NCI-H2196 treated with DMSO at 0.1 percent for 48 hours (cell line): ENCODE measurements around the gene SYNPO.

Experiments used
- DNase-seq: peaks from one replicate; lab custom pipeline; 2025; ENCODE audit not compliant: unreplicated experiment; lab: John Stamatoyannopoulos, UW

Gene SYNPO

GRCh38 chr5:150655221-150655620 is 14.8 kb downstream of the SYNPO start:
- DNase-seq, result no peak

- DNase-seq, result peak; percentile 54
Observed at GRCh38 chr5:150656191-150657132, 16.0 kb downstream of the SYNPO start.

GRCh38 chr5:150658121-150658520 is 17.7 kb downstream of the SYNPO start:
- no peak for DNase-seq

- no peak for DNase-seq
Observed at GRCh38 chr5:150658699-150659265, 18.3 kb downstream of the SYNPO start.

- DNase-seq, result no peak
Observed at GRCh38 chr5:150659360-150660107, 19.1 kb downstream of the SYNPO start.

- DNase-seq, result no peak
Observed at GRCh38 chr5:150660108-150660831, 19.8 kb downstream of the SYNPO start.

- no peak for DNase-seq
Observed at GRCh38 chr5:150661086-150661485, 20.6 kb downstream of the SYNPO start, which contains the start of gene MYOZ3. Gene MYOZ3, plus strand, starts transcription at chr5:150661251. Its CDS starts 1,691 bp downstream, at chr5:150662942.

GRCh38 chr5:150661821-150662596 is 21.5 kb downstream of the SYNPO start:
- DNase-seq, result no peak

GRCh38 chr5:150662731-150663516 is 22.5 kb downstream of the SYNPO start:
- no peak for DNase-seq

GRCh38 chr5:150663936-150664335 is 23.5 kb downstream of the SYNPO start:
- no peak for DNase-seq

GRCh38 chr5:150665044-150665443 is 24.6 kb downstream of the SYNPO start:
- no peak for DNase-seq

GRCh38 chr5:150670275-150670947 is 30.0 kb downstream of the SYNPO start:
- no peak for DNase-seq

GRCh38 chr5:150670948-150671310 is 30.5 kb downstream of the SYNPO start:
- no peak for DNase-seq

- DNase-seq, result no peak
Observed at GRCh38 chr5:150671509-150672236, 31.2 kb downstream of the SYNPO start.

- DNase-seq, result no peak
Observed at GRCh38 chr5:150672237-150672883, 31.9 kb downstream of the SYNPO start.

GRCh38 chr5:150672884-150673275 is 32.4 kb downstream of the SYNPO start:
- DNase-seq, result no peak

GRCh38 chr5:150674341-150674821 is 33.9 kb downstream of the SYNPO start:
- no peak for DNase-seq

- no peak for DNase-seq
Observed at GRCh38 chr5:150675069-150675468, 34.6 kb downstream of the SYNPO start.
